Measurements from ENCODE around the gene R3HCC1L.
A peak's percentile ranks its signal among the peaks of the same experiment; 100 is the strongest.

Gene R3HCC1L

DNA sequence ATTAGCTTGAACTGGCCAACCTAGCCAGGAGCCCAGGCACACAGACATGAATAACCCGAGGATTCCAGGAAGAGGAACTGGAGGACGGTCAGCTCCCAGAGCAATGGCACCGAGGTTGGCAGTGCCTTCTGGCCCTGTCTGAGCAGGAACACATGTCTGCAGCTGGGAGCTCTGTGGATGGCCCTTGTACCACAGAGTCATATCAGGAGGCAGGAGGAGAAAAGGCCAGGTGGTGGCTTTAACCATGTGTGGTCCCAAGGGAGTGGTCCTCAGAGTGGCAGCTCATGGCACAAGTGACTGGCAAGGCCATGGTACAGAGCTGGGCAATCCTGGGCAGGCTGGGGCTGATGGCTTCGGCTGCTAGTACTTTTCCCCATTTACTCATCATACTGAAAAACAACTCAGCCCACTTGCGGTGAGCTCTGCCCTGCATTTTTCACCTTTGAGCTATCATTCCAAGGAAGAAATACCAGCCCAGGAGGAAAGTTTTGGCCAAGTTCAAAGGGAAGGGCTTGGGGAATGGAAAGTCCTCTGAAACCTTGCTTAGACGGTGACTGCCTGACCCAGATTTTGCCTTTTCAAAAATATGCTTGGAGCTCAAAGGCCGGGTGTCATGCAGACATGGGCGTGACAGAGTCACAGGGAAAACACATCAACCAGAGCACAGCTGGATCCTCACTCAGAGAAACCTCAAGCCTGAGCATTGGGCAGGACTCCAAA is 159.3 kb downstream of the R3HCC1L start:
- no peak overlapping the region for H3K27ac ChIP-seq (ENCODE audit: extremely low read depth, low read depth, low read length)
- no peaks in the 10 kb centered on the region for H3K9me3 ChIP-seq (ENCODE audit: control insufficient read depth, insufficient read depth, low read depth, low read length)
- H3K36me3 ChIP-seq (ENCODE audit: control insufficient read depth in 2 of 2, insufficient read depth in 1 of 2, low read length in 2 of 2), result no peaks in the 10 kb centered on the region
- no peak for TF ChIP-seq ZNF211 (tag by site-specific recombination; IDR thresholded peaks at IDR 0.05; ENCODE audit: low read depth)
- no peak for TF ChIP-seq ZNF394 (tag by site-specific recombination; IDR thresholded peaks at IDR 0.05; ENCODE audit: borderline replicate concordance)
- no peak for TF ChIP-seq ZNF266 (tag by site-specific recombination; IDR thresholded peaks at IDR 0.05; ENCODE audit: low read depth)
- no peak overlapping the region for H3K4me3 ChIP-seq (ENCODE audit: low read depth, low read length)
- H3K4me1 ChIP-seq (ENCODE audit: control insufficient read depth, insufficient read depth, low read length), result no peaks in the 10 kb centered on the region; the same call in 1 of the 2 replicates
- ChIA-PET POLR2A (no interaction called here), CTCF (interaction anchor here (0.6 to 2.2 kb wide), 2 partner anchors 16 to 67 kb away, joined by 5 to 9 read pairs; no protein-coding TSS in a partner anchor)

DNA sequence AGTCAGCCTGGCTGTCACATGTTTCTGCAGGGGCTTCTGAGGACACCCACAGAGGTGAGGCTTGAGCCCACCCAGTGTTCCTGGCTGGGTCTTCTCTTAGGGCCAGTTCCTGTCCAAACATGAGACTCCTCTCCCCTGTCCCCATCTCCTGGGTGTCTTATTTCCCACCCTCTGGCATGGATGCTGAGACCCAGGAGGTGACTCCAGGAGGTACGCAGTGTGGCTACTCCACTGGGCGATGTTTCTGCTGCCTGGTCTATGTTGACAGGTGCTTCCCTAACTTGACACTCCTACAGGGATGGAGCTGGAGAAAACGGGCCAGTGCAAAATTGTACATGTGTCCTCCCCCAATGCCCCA is 159.8 kb downstream of the R3HCC1L start:
- CTCF ChIA-PET, result interaction anchor here (1.1 to 2.2 kb wide), 2 partner anchors 15 kb away, joined by 5 to 9 read pairs; no protein-coding TSS in a partner anchor

More for the DNA sequence above, 159.8 kb downstream of the R3HCC1L start:
- Histone ChIP-seq H3K36me3 (ENCODE audit: control insufficient read depth in 2 of 2, insufficient read depth in 1 of 2, low read length in 2 of 2) (no peaks in the 10 kb centered on the region), H3K4me3 (ENCODE audit: low read depth, low read length) (no peak overlapping the region), H3K9me3 (ENCODE audit: control insufficient read depth, insufficient read depth, low read depth, low read length) (no peaks in the 10 kb centered on the region), H3K27ac (ENCODE audit: extremely low read depth, low read depth, low read length) (no peak overlapping the region), H3K4me1 (ENCODE audit: control insufficient read depth, insufficient read depth, low read length) (no peaks in the 10 kb centered on the region; the same call in 1 of the 2 replicates)
- POLR2A ChIA-PET, result no interaction called here
- TF ChIP-seq ZIC2 (tag by site-specific recombination; IDR thresholded peaks at IDR 0.05) (peak; percentile 87), GLIS1 (tag by site-specific recombination; IDR thresholded peaks at IDR 0.05) (peak; percentile 72)
- TF ChIP-seq, protein P1, sequence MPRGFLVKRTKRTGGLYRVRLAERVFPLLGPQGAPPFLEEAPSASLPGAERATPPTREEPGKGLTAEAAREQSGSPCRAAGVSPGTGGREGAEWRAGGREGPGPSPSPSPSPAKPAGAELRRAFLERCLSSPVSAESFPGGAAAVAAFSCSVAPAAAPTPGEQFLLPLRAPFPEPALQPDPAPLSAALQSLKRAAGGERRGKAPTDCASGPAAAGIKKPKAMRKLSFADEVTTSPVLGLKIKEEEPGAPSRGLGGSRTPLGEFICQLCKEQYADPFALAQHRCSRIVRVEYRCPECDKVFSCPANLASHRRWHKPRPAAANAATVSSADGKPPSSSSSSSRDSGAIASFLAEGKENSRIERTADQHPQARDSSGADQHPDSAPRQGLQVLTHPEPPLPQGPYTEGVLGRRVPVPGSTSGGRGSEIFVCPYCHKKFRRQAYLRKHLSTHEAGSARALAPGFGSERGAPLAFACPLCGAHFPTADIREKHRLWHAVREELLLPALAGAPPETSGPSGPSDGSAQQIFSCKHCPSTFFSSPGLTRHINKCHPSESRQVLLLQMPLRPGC (tag by site-specific recombination; IDR thresholded peaks at IDR 0.05), result no peak

Data from HEK293 (cell line).